GM19025 (cell line): ENCODE results near the gene AQP6.
"Not testable (repeated sequence)": the region's sequence is repeated elsewhere in the genome, so short reads cannot be mapped to it uniquely, and the experiment has no call there.

Experiments
- ATAC-seq: cut with Tn5 transposase; IDR thresholded peaks from one replicate; pipeline ENCODE4 v1.9.1; 2021; ENCODE audit warnings: mild to moderate bottlenecking, low read depth, moderate library complexity; ENCODE audit not compliant: unreplicated experiment

The AQP6 gene

GRCh38 chr12:49969027-49969426 lies 3.7 kb upstream of the AQP6 start:
- no peak for ATAC-seq

- ATAC-seq, result no peak
These were observed 2.9 kb upstream of the AQP6 start for GRCh38 chr12:49969651-49970429.

- ATAC-seq, result no peak
These were observed 2.1 kb upstream of the AQP6 start for GRCh38 chr12:49970658-49971057.

GRCh38 chr12:49971141-49971540 lies 1.6 kb upstream of the AQP6 start:
- no peak for ATAC-seq

GRCh38 chr12:49972129-49972528 lies 618 bp upstream of the AQP6 start:
- ATAC-seq, result no peak

GRCh38 chr12:49973361-49973830 lies 649 bp downstream of the AQP6 start:
- no peak for ATAC-seq

- no peak for ATAC-seq
These were observed 1.5 kb downstream of the AQP6 start for GRCh38 chr12:49974231-49974675.

GRCh38 chr12:49974677-49975317 lies 2.0 kb downstream of the AQP6 start:
- ATAC-seq, result no peak

GRCh38 chr12:49975318-49975761 lies 2.6 kb downstream of the AQP6 start:
- no peak for ATAC-seq

GRCh38 chr12:49976557-49976956 lies 3.8 kb downstream of the AQP6 start:
- ATAC-seq, result no peak

GRCh38 chr12:49978125-49978524 lies 5.4 kb downstream of the AQP6 start:
- ATAC-seq, result no peak

- ATAC-seq, result no peak
These were observed 6.4 kb downstream of the AQP6 start for GRCh38 chr12:49979016-49979586.

- ATAC-seq, result no peak
These were observed 7.0 kb downstream of the AQP6 start for GRCh38 chr12:49979791-49980190.

GRCh38 chr12:49980501-49981349 lies 8.0 kb downstream of the AQP6 start:
- ATAC-seq, result no peak

- ATAC-seq, result no peak
These were observed 9.7 kb downstream of the AQP6 start for GRCh38 chr12:49982246-49983087.

GRCh38 chr12:49983892-49984291 lies 11.1 kb downstream of the AQP6 start:
- no peak for ATAC-seq

- no peak for ATAC-seq
These were observed 12.0 kb downstream of the AQP6 start for GRCh38 chr12:49984476-49985359.

GRCh38 chr12:49985981-49986380 lies 13.2 kb downstream of the AQP6 start:
- ATAC-seq, result no peak

GRCh38 chr12:49986476-49986875 lies 13.7 kb downstream of the AQP6 start:
- ATAC-seq, result not testable (repeated sequence)
